HG03575 (cell line): ENCODE results near the gene KDELR1.
"Not testable (repeated sequence)": the region's sequence is repeated elsewhere in the genome, so short reads cannot be mapped to it uniquely, and the experiment has no call there.

Experiments used
- ATAC-seq: cut with Tn5 transposase; IDR thresholded peaks from one replicate; pipeline ENCODE4 v1.9.1; 2021; ENCODE audit not compliant: unreplicated experiment, insufficient number of reproducible peaks, low FRiP score; ENCODE audit errors: extremely low read depth

Gene KDELR1

GRCh38 chr19:48398375-48399235, 7.3 kb upstream of the KDELR1 start:
- ATAC-seq, result no peak

- ATAC-seq, result no peak
Measured at GRCh38 chr19:48398102-48398374, 6.7 kb upstream of the KDELR1 start.

- ATAC-seq, result no peak
Measured at GRCh38 chr19:48397263-48398101, 6.1 kb upstream of the KDELR1 start.

- ATAC-seq, result no peak
Measured at GRCh38 chr19:48396824-48397176, 5.4 kb upstream of the KDELR1 start.

- ATAC-seq, result no peak
Measured at GRCh38 chr19:48396016-48396823, 4.9 kb upstream of the KDELR1 start.

- ATAC-seq, result no peak
Measured at GRCh38 chr19:48395499-48395898, 4.1 kb upstream of the KDELR1 start.

GRCh38 chr19:48395170-48395455, 3.8 kb upstream of the KDELR1 start:
- ATAC-seq, result no peak

- ATAC-seq, result no peak
Measured at GRCh38 chr19:48394331-48395169, 3.2 kb upstream of the KDELR1 start.

- no peak for ATAC-seq
Measured at GRCh38 chr19:48393559-48394330, 2.4 kb upstream of the KDELR1 start, which contains the start of gene GRIN2D. TSS of gene GRIN2D (plus strand) at chr19:48393668. CDS start at chr19:48398393, 4,725 bp downstream.

GRCh38 chr19:48392860-48393558, 1.7 kb upstream of the KDELR1 start:
- no peak for ATAC-seq

GRCh38 chr19:48392006-48392344, 624 bp upstream of the KDELR1 start:
- not testable (repeated sequence) for ATAC-seq

GRCh38 chr19:48390188-48391099, 907 bp downstream of the KDELR1 start:
- ATAC-seq, result no peak

- no peak for ATAC-seq
Measured at GRCh38 chr19:48386981-48387380, 4.4 kb downstream of the KDELR1 start.

GRCh38 chr19:48385461-48386087, 5.8 kb downstream of the KDELR1 start:
- no peak for ATAC-seq

- ATAC-seq, result no peak
Measured at GRCh38 chr19:48382286-48382685, 9.1 kb downstream of the KDELR1 start.

- ATAC-seq, result no peak
Measured at GRCh38 chr19:48381178-48381950, 10.0 kb downstream of the KDELR1 start.
